Measurements from ENCODE around the gene TTC7B. TPM values are rescaled to one million over a fixed set of nuclear protein-coding genes. Genes with fewer than 3 reads are reported as not detected.

TTC7B gene
- total RNA-seq, 2 experiments from 2014 or later, result 1.2 to 1.3 TPM

DNA sequence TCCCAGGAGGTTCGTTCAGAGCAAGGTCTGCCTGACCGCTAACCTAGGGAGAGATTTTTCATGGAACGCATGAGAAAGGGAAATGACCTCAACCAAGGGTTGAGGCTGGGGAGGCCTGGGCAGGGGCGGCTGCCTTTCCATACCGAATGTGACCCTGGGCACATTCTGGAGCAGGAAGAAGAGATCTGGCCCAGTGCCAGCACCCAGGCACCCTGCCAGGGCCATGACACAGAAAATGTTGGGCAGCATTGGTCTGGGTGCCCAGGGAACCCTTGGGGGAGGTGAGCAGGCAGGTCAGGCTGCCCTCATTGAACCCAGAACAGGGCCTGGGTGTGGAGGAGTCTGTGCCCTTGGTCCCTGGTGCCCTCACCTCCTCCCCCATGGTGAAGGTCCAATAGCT is 312.6 kb downstream of the TTC7B start:
- ChIA-PET POLR2A (no interaction called here), CTCF (no interaction called here)
- H3K9me3 ChIP-seq (ENCODE audit: control insufficient read depth in 1 of 2, insufficient read depth in 1 of 2, low read length in 2 of 2), result peaks cover 0 to 5% of the 10 kb centered on the region in 2 experiments
- Mint-ChIP-seq H3K36me3 (ENCODE audit: low read depth) (no peaks in the 10 kb centered on the region), H3K4me1 (ENCODE audit: low read depth) (peaks cover 5% of the 10 kb centered on the region), H3K9me3 (no peaks in the 10 kb centered on the region), H3K27ac (no peak overlapping the region), H3K27me3 (peaks cover 29% of the 10 kb centered on the region), H3K4me3 (no peak overlapping the region)
- no peak overlapping the region for H3K4me3 ChIP-seq (ENCODE audit: low read length)
- H3K27me3 ChIP-seq (ENCODE audit: control insufficient read depth in 1 of 2, insufficient read depth in 2 of 2, low read length in 2 of 2), result peaks cover 7 to 23% of the 10 kb centered on the region in 2 experiments
- H3K4me1 ChIP-seq (ENCODE audit: insufficient read depth, low read length), result peaks cover 9% of the 10 kb centered on the region
- no peak for DNase-seq
- H3K36me3 ChIP-seq (ENCODE audit: insufficient read depth, low read length), result no peaks in the 10 kb centered on the region
- H3K27ac ChIP-seq (ENCODE audit: low read depth in 1 of 2, low read length in 2 of 2), result no peak overlapping the region
- intact Hi-C loops (cut with DNase I, micrococcal nuclease), result no loop called here
- TF ChIP-seq, protein P1, sequence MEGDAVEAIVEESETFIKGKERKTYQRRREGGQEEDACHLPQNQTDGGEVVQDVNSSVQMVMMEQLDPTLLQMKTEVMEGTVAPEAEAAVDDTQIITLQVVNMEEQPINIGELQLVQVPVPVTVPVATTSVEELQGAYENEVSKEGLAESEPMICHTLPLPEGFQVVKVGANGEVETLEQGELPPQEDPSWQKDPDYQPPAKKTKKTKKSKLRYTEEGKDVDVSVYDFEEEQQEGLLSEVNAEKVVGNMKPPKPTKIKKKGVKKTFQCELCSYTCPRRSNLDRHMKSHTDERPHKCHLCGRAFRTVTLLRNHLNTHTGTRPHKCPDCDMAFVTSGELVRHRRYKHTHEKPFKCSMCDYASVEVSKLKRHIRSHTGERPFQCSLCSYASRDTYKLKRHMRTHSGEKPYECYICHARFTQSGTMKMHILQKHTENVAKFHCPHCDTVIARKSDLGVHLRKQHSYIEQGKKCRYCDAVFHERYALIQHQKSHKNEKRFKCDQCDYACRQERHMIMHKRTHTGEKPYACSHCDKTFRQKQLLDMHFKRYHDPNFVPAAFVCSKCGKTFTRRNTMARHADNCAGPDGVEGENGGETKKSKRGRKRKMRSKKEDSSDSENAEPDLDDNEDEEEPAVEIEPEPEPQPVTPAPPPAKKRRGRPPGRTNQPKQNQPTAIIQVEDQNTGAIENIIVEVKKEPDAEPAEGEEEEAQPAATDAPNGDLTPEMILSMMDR (IDR thresholded peaks at IDR 0.05), result no peak
- ATAC-seq (ENCODE audit: poor library complexity), result no peak

- ChIA-PET POLR2A (no interaction called here), CTCF (no interaction called here)
- peaks cover 5% of the 10 kb centered on the region for H3K4me1 Mint-ChIP-seq (ENCODE audit: low read depth)
Observed at GRCh38 chr14:90502760-90503159, 313.5 kb downstream of the TTC7B start.

GRCh38 chr14:90500665-90501370 is 315.4 kb downstream of the TTC7B start:
- H3K4me3 ChIP-seq (ENCODE audit: low read length), result no peak overlapping the region
- ATAC-seq (ENCODE audit: poor library complexity), result no peak
- peaks cover 9% of the 10 kb centered on the region for H3K4me1 ChIP-seq (ENCODE audit: insufficient read depth, low read length)
- peaks cover 31% of the 10 kb centered on the region for H3K27me3 Mint-ChIP-seq
- H3K9me3 ChIP-seq (ENCODE audit: control insufficient read depth in 1 of 2, insufficient read depth in 1 of 2, low read length in 2 of 2), result peaks cover 0 to 12% of the 10 kb centered on the region in 2 experiments
- no peak for DNase-seq
- H3K27me3 ChIP-seq (ENCODE audit: control insufficient read depth in 1 of 2, insufficient read depth in 2 of 2, low read length in 2 of 2), result peaks cover 7 to 20% of the 10 kb centered on the region in 2 experiments
- CTCF ChIA-PET, result no interaction called here
- intact Hi-C loops (cut with DNase I, micrococcal nuclease), result no loop called here
- TF ChIP-seq, protein P1 (IDR thresholded peaks at IDR 0.05), result no peak
- no peak overlapping the region for H3K4me3 Mint-ChIP-seq
- H3K27ac ChIP-seq (ENCODE audit: low read depth in 1 of 2, low read length in 2 of 2), result no peak overlapping the region
- no peak overlapping the region for H3K27ac Mint-ChIP-seq
- no peaks in the 10 kb centered on the region for H3K36me3 Mint-ChIP-seq (ENCODE audit: low read depth)
- H3K9me3 Mint-ChIP-seq, result no peaks in the 10 kb centered on the region
- no peaks in the 10 kb centered on the region for H3K36me3 ChIP-seq (ENCODE audit: insufficient read depth, low read length)
- H3K4me1 Mint-ChIP-seq (ENCODE audit: low read depth), result peaks cover 5% of the 10 kb centered on the region
- POLR2A ChIA-PET, result no interaction called here

More at GRCh38 chr14:90502760-90503159, 313.5 kb downstream of the TTC7B start:
- ATAC-seq (ENCODE audit: poor library complexity) (no peak), DNase-seq (no peak)
- H3K27me3 Mint-ChIP-seq, result peaks cover 31% of the 10 kb centered on the region
- H3K27me3 ChIP-seq (ENCODE audit: control insufficient read depth in 1 of 2, insufficient read depth in 2 of 2, low read length in 2 of 2), result peaks cover 7 to 20% of the 10 kb centered on the region in 2 experiments
- H3K9me3 ChIP-seq (ENCODE audit: control insufficient read depth in 1 of 2, insufficient read depth in 1 of 2, low read length in 2 of 2), result peaks cover 0 to 5% of the 10 kb centered on the region in 2 experiments
- no peak overlapping the region for H3K27ac ChIP-seq (ENCODE audit: low read depth in 1 of 2, low read length in 2 of 2)
- no peak overlapping the region for H3K4me3 Mint-ChIP-seq
- no peaks in the 10 kb centered on the region for H3K9me3 Mint-ChIP-seq
- H3K36me3 ChIP-seq (ENCODE audit: insufficient read depth, low read length), result no peaks in the 10 kb centered on the region
- no peaks in the 10 kb centered on the region for H3K36me3 Mint-ChIP-seq (ENCODE audit: low read depth)
- intact Hi-C loops (cut with DNase I, micrococcal nuclease), result no loop called here
- TF ChIP-seq, protein P1 (IDR thresholded peaks at IDR 0.05), result no peak
- peaks cover 9% of the 10 kb centered on the region for H3K4me1 ChIP-seq (ENCODE audit: insufficient read depth, low read length)
- H3K4me3 ChIP-seq (ENCODE audit: low read length), result no peak overlapping the region
- H3K27ac Mint-ChIP-seq, result no peak overlapping the region

Data from CD4-positive, alpha-beta T cell (primary cell).